Heart left ventricle (tissue), 13 donors: ENCODE measurements around the gene TRAK1.

Source experiments
- POLR2A ChIP-seq, 2 donors: fragments of 450-650 bp; IDR thresholded peaks; one replicate each; pipeline ENCODE4 v1.6.1; 2017; ENCODE audit warnings: antibody characterized with exemption in 2 of 2, mild to moderate bottlenecking in 2 of 2, moderate library complexity in 2 of 2
- TF ChIP-seq, protein P1 (sequence below), 12 donors: fragments of 200-600 bp; sonication (generic) in 4 of 12; IDR thresholded peaks; one replicate each; pipeline versions ENCODE4 v1.5.0 to v1.8.0; 2018 to 2022; ENCODE audit warnings: antibody characterized with exemption in 12 of 12, mild to moderate bottlenecking in 5 of 12
- donor health status: ischemic (EF 13 %, LVEDD 7.1; RV severe dilation, severe dysfunction).
- donor health status: DM: no; HTN: yes; CAD: no.
- donor health status: DM: no; HTN: no; CAD: no.
- donor health status: ischemic (EF 25% LVEDD 6.9; RV normal size, moderate dysfunction).
- donor health status: ischemic (EF 25% LVEDD 5.7; RV mildly dilated, moderate dysfunction).
- donor health status: ischemic (EF 35%, LVEDD 5.7; RV mildly dilated, moderate dysfunction).
- donor health status: nonischemic (EF 11% LVEDD 7.7; RV severe dilation, severe dysfunction).
- donor health status: DM: yes; HTN: yes; CAD: no.
- donor health status: PGD.
- donor health status: ischemic (EF 29% LVEDD 5.4; RV normal size, mild dysfunction).
- donor health status: nonischemic (EF 23%, LVEDD 6.1; RV moderate dilation, normal function).

DNA sequence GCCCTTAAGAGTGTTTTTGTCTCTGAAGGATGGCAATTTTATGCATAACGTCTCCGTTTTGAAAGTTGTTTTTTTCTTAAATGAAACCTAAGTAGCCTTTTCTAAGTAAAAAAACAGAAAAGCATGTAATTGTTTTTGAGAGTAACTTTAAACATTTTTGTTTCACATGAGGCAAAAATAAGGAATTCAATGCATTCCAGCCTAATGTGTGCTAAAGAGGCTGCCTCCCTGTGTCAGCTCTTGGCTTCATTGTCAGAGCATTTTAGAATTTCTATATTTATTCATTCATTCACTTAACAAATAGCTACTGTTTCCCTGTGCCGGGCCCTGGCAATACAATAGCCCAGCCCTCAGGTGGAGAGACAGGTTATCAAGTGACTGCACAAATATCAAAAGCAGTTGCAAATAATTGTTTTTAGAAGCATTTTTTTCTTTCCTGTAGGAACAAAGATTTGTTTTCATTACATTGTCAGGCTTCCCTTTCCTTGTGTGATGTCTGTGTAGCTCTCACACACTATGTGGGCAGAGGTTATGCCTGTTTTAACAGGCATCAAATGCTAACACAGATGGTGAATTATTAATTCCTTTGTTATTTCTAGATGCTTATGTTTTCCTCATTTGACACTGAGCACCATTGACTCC, 93.0 kb downstream of the TRAK1 start:
- TF ChIP-seq, protein P1, sequence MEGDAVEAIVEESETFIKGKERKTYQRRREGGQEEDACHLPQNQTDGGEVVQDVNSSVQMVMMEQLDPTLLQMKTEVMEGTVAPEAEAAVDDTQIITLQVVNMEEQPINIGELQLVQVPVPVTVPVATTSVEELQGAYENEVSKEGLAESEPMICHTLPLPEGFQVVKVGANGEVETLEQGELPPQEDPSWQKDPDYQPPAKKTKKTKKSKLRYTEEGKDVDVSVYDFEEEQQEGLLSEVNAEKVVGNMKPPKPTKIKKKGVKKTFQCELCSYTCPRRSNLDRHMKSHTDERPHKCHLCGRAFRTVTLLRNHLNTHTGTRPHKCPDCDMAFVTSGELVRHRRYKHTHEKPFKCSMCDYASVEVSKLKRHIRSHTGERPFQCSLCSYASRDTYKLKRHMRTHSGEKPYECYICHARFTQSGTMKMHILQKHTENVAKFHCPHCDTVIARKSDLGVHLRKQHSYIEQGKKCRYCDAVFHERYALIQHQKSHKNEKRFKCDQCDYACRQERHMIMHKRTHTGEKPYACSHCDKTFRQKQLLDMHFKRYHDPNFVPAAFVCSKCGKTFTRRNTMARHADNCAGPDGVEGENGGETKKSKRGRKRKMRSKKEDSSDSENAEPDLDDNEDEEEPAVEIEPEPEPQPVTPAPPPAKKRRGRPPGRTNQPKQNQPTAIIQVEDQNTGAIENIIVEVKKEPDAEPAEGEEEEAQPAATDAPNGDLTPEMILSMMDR (IDR thresholded peaks at IDR 0.05): no peak
- TF ChIP-seq POLR2A (IDR thresholded peaks at IDR 0.05): no peak
